ENCODE measurements around the gene FRMD4A.
"Not testable (repeated sequence)": the region's sequence is repeated elsewhere in the genome, so short reads cannot be mapped to it uniquely, and the experiment has no call there.

FRMD4A gene

GRCh38 chr10:13773043-13773442 is 557.7 kb downstream of the FRMD4A start:
- in situ Hi-C loops (cut with MboI; ENCODE audit: low sequenced_read_pairs), result loop anchor here (10.0 kb wide), 1 partner anchor 118 kb away; no protein-coding TSS in a partner anchor

- in situ Hi-C loops (cut with MboI; ENCODE audit: low sequenced_read_pairs), result loop anchor here (10.0 kb wide), 1 partner anchor 117 kb away; no protein-coding TSS in a partner anchor
Observed at GRCh38 chr10:13771992-13772391, 558.7 kb downstream of the FRMD4A start.

- in situ Hi-C loops (cut with MboI; ENCODE audit: low sequenced_read_pairs), result loop anchor here (10.0 kb wide), 1 partner anchor 116 kb away; no protein-coding TSS in a partner anchor
Observed at GRCh38 chr10:13770760-13771493, 559.8 kb downstream of the FRMD4A start.

GRCh38 chr10:13769946-13770345 is 560.8 kb downstream of the FRMD4A start:
- in situ Hi-C loops (cut with MboI; ENCODE audit: low sequenced_read_pairs), result loop anchor here (10.0 kb wide), 1 partner anchor 115 kb away; no protein-coding TSS in a partner anchor

DNA sequence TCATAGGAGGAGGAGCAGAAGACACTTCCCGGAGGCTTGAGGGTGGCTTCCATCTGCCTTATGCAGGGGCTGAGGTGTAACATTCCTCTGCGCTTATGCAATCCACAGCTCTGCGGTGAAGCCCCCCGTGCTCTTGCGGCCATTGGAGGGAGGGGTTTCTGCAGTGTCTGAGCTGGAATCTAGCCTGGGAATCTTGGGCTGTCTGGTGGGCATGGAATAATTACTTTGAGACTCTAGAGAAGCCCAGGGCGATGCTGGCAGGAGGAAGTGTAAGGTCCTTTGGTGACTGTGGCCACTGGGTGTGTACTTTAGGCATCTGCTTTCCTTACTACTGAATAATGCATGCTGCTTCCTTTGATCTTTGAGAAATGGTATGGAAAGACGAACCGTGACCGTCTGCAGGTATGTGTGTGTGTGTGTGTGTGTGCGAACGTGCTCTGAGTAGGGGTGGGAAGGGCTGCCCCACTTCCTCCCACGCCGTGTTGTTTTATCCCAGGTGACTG is 563.0 kb downstream of the FRMD4A start:
- in situ Hi-C loops (cut with MboI; ENCODE audit: low sequenced_read_pairs), result no loop called here

- in situ Hi-C loops (cut with MboI; ENCODE audit: low sequenced_read_pairs), result not testable (repeated sequence)
Observed at GRCh38 chr10:13767148-13767547, 563.6 kb downstream of the FRMD4A start.

DNA sequence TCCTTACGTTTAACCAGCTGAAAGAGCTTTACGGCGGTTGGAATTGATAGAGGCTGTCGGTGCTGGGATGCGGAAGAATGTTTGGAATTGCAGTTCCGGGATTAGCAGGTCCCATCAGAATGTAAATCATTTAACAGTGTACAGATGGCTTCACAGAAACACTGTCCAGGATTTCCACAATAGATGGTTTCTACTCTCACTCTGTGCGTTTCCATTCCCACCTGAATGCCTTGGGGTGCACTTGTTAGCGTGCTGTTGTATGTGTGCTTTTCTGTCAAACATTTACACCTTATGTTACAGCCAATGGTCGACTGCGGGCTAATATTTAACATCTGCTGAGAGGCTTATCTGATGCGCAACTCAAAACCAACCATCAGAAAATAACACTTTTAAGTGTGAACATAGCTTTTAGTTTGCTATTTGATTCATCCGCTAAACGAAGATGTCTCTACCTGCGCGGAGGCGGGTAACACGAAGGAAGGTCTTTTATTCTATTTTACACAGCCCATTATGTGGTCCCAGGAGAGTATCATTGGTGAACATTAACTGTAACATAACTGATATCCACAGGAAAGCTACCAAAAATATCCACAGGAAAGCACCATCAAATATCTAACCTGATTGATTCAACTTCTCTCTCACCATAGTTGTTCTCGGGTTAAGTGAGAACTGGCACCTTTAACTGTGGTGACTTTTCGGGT is 564.9 kb downstream of the FRMD4A start:
- in situ Hi-C loops (cut with MboI; ENCODE audit: low sequenced_read_pairs), result no loop called here

DNA sequence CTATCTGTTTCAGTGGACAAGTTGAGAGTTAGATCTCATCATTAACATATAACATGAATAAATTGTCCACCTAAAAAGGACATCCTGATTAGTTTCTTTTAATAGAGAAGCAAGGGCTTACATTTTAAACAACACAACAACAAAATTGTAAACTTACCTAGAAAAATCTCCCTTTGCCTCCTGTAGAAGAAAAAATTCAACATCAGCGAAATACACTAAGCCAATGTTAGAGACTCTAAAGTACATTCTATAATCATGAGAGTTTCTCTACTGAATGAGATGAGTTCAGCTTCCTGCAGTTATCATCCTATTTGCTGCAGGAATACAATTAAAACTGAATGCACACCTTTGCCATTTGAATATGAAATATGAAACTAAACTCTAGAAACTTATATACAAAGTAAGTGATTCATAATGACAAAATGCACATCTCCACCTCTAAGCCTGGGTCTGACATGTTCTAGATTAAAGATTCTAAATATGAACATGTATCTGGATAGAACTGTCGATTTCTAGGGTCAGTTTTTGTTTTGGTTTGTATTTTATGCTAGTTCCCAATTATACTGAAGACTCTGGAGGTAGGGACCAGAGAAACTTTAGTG is 569.1 kb downstream of the FRMD4A start:
- in situ Hi-C loops (cut with MboI; ENCODE audit: low sequenced_read_pairs), result no loop called here

GRCh38 chr10:13759168-13759567 is 571.6 kb downstream of the FRMD4A start:
- in situ Hi-C loops (cut with MboI; ENCODE audit: low sequenced_read_pairs), result no loop called here

- in situ Hi-C loops (cut with MboI; ENCODE audit: low sequenced_read_pairs), result no loop called here
Observed at GRCh38 chr10:13758756-13759155, 572.0 kb downstream of the FRMD4A start.

DNA sequence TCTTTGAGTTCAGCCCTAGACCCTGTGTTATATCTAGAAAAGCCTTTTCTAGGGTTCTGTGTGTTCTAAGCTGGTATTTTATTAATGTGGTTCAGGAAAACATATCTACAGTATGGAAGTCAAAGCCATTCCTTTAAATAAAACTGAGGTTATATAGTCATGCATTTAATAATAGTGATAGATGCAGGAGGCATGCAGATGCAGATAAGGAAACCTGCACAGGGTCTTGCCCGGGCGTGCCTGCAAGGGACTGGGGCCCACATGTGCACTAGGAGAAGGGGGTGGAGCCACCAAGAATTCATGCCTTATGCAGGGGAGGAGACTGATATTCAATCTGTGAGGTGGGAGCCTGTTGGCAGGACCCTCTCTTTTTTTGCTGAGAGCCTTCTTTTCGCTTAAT is 572.4 kb downstream of the FRMD4A start:
- in situ Hi-C loops (cut with MboI; ENCODE audit: low sequenced_read_pairs), result no loop called here

GRCh38 chr10:13754277-13754676 is 576.4 kb downstream of the FRMD4A start:
- in situ Hi-C loops (cut with MboI; ENCODE audit: low sequenced_read_pairs), result no loop called here

GRCh38 chr10:13751191-13751764 is 579.4 kb downstream of the FRMD4A start:
- in situ Hi-C loops (cut with MboI; ENCODE audit: low sequenced_read_pairs), result no loop called here

GRCh38 chr10:13750299-13751190 is 580.2 kb downstream of the FRMD4A start:
- in situ Hi-C loops (cut with MboI; ENCODE audit: low sequenced_read_pairs), result no loop called here

GRCh38 chr10:13745271-13745670 is 585.5 kb downstream of the FRMD4A start:
- in situ Hi-C loops (cut with MboI; ENCODE audit: low sequenced_read_pairs), result no loop called here

DNA sequence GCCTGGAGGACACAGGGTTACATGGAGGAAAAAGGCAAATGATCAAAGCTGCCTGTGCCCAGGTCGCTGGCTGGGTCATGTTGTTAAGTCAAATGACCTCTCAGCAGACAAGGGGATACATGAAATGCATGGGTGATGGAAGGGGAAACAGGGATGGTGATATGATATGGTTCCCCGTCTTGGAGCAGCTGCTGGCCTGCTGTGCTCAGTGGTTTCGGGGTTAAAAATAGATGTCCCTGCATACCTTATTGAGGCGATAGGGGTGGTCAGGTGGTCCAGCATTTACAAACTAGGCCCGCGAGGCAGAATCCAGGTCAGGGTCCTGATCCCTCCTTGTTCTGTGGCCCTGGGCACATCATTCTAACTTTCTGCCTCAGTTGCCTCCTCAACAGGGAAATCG is 586.8 kb downstream of the FRMD4A start:
- in situ Hi-C loops (cut with MboI; ENCODE audit: low sequenced_read_pairs), result no loop called here

- in situ Hi-C loops (cut with MboI; ENCODE audit: low sequenced_read_pairs), result no loop called here
Observed at GRCh38 chr10:13743101-13743693, 587.5 kb downstream of the FRMD4A start.

GRCh38 chr10:13741438-13741837 is 589.3 kb downstream of the FRMD4A start:
- in situ Hi-C loops (cut with MboI; ENCODE audit: low sequenced_read_pairs), result no loop called here

DNA sequence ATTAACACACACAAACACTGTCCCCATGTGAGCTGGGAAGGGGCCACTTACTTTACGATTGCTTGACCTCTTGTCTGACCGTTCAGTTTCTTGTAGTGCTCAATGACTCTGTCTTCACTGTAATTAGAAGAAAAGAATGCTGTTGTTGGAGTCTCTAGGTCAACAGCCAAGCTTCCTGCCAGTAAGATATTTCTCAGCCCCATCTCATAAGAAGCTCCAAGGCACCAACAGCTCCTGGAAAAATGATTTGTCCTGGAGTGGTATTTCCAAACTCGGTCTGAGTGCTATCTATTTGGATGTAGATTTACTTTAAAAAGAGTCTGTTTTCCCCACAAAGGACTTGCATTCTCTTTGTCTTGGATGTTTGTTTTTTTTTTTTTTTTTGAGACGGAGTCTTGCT is 590.3 kb downstream of the FRMD4A start:
- in situ Hi-C loops (cut with MboI; ENCODE audit: low sequenced_read_pairs), result no loop called here

DNA sequence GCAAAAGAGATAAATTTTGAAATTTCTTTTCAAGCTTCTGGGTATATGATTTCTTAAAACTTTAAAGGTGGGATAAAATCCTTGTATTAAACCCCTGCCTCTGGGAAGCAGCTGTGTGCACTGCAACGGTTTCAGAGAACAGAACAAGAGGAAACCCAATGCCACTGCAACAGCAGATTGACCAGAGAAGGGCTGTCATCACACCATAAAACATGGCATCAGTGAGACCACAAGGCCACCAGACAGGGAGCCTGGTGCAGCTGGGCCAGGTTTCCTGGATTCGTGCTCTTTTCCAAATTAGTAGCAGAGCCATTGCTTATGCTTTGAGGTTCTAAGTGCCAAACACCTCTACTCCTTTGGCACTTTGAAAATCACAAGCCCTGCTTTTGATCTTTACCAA is 591.5 kb downstream of the FRMD4A start:
- in situ Hi-C loops (cut with MboI; ENCODE audit: low sequenced_read_pairs), result no loop called here

All from HL-60/S4 treated with retinoic acid at 250 ng/mL for 4 days and 3 days (cell line).